ENCODE results near the gene ORAI2.
"Not testable (repeated sequence)": the region's sequence is repeated elsewhere in the genome, so short reads cannot be mapped to it uniquely, and the experiment has no call there.

ORAI2 gene

DNA sequence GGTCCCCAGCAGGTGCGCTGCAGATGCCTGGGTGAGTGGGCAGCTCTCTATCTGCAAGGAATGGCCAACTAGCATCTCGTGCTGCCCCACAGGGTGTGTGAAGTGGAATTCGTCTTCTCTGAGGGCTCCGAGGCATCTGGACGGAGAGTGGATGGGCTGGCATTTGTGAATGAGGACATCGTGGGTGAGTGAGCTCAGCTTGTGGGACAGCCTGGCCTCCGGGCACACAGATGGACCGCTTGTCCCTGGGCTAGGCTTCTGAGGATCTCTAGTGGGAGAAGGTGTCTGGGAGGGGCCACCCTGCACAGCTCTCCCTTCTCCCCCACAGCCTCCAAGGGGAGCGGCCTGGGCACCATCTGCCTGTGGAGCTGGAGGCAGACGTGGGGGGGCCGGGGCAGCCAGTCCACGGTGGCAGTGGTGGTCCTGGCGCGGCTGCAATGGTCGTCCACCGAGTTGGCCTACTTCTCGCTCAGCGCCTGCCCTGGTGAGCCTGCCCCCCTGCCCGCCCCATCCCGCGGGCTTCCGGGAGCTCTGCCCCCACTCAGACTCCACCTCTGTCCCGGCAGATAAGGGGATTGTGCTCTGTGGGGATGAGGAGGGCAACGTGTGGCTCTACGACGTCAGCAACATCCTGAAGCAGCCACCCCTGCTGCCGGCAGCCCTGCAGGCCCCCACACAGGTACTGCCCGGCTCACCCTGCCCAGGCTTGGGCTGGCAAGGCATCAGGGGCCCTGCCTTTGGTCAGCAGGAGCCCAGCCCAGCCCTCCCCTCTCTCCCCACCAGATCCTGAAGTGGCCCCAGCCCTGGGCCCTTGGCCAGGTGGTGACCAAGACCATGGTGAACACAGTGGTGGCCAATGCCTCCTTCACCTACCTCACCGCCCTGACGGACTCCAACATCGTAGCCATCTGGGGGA is 39.0 kb downstream of the ORAI2 start:
- no peak for DNase-seq

DNA sequence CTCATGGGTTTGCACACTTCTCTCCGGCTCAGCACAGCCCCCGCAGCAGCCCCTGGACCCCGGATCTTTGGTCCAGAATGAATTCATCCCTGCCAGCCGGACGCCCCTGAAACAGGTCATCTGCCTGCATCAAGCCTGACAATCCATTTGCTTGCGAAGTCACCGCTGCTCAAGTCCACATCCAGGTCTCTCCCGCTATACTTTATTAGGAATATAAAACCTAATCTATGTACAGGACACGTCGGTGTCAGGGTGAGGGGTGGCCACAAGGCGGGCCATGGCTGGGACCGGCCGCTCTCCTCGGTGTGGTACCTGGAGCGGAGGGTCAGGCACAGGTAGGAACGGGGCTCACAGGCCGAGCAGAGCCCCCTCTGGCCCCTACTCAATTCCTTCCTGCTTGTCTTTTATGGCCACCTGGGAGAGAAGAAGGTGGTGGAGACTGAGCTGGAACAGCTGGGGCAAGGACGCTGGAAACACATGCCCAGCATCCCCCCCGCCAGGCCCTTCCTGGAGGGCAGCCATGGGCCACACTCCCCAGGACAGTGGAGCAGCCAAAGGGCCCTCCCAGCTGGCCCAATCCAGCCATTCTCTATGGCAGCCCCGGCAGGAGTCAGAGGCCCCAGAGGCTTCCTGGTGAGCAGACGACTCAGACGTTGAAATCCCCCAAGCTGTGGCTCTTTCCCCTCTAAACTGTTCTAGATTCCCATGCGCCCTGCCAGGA is 40.1 kb downstream of the ORAI2 start:
- no peak for DNase-seq

DNA sequence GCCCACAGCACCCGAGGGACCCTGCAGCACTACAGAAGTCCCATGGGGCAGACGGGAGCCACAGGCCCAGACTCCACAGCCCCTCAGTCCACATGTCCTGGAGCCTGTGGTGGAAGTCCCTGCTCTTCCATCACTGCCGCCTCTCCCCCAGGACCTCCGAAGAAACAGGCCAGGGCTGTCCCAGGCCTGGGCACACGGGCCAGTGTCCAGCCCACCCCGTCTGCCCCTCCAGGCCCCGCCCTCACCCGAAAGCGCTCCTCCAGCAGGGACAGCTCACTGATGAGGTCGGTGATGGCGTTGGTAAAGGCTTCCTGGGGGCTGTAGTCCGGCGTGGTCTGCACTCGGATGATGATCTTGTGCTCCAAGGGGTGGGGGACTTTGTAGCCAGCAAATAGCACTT is 40.7 kb downstream of the ORAI2 start:
- not testable (repeated sequence) for DNase-seq

DNA sequence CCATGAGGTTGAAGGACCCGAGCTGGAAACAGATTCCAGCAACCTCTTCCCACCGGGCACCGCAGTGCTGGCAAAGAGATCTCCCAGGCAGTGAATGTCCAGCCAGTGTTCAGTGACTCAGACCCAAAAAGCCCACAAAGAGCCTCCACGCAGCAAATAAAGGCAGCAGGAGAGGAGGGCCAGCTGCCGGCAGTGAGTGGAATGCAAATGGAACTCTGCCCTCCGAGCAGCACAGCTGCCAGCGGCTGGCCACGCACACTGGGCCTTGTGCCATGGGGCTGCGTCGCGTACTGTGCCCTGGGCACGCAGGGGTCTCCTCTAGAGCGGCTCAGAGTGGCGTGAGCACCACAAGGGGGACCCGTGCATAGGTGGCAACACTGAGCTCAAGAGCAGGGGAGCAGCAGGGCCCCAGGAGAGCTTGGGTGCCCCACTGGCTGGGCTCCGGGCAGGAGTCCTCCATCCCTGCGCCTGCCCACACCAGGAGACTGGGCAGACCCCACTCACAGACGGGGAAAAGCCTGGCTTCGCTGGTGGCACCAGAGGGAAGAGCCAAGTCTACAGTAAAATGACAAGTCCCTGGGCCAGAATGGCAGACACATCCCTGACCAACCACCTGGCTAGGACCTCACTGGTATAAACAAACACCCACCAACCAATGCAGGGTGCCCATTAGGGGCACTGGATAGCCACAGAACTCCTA is 41.5 kb downstream of the ORAI2 start:
- not testable (repeated sequence) for DNase-seq

DNA sequence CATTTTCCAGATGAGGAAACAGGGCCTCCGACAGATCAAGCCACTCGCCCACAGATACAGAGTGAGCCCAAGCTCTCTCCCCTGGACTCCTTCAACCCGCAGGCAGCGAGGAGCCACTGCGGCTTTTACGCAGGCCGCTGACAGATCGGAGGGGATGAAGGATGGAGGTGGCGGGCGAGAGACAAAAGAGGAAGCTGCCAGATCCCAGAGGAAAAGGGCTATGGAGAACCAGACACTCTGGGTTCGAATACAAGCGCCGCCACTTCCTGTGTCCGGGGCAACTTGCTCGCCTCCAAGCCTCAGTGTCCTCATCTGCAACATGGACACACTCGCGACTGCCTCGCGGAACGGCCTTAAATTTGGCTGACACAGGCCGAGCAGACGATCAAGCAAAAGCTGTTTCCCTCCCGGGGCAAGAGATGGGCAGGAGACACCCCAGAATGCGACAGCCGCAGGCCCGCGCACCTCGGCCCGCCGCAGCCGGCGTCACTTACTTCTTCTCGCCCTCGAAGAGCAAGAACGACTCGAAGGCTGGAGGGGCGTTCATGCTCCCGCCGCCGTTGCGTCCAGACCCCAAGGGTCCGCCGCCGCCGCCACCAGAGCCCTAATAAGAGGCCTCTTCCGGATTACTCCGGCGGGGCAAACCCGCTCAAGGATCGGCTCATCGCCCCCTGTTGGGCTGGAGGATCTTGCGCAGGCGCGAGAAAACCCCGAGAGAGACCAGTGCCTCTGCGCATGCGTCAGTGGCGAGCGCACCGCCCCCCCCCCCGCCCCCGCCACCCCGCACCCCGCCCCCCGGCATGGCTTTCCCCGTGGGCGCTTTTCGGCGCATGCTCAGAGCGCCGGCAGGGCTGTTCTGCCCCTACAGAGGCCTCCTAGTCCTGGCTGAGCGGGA is 45.2 kb downstream of the ORAI2 start, which contains the start of gene POLR2J:
Gene POLR2J (minus strand): TSS at position 609 of the 895 bp plus-strand sequence. CDS start 62 bp downstream, at position 547.
- not testable (repeated sequence) for DNase-seq

DNA sequence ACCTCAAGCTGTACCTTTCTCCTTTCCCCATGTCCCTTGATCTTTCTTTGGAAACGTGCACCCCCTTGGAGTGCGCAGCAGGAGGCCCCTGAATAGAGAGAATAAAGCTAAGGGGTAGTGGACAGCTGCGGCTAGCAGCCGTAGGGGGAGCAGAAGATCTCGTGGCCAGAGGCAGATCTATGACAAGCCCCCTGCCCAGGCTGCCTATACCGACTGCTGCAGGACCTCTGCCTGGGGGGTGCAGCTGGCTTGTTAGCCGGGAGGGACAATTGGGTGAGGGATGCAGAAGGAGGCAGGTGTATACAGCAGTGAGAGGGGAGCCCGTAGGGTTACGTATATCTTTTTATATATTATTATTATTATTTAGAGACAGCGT is 45.8 kb downstream of the ORAI2 start:
- not testable (repeated sequence) for DNase-seq

DNA sequence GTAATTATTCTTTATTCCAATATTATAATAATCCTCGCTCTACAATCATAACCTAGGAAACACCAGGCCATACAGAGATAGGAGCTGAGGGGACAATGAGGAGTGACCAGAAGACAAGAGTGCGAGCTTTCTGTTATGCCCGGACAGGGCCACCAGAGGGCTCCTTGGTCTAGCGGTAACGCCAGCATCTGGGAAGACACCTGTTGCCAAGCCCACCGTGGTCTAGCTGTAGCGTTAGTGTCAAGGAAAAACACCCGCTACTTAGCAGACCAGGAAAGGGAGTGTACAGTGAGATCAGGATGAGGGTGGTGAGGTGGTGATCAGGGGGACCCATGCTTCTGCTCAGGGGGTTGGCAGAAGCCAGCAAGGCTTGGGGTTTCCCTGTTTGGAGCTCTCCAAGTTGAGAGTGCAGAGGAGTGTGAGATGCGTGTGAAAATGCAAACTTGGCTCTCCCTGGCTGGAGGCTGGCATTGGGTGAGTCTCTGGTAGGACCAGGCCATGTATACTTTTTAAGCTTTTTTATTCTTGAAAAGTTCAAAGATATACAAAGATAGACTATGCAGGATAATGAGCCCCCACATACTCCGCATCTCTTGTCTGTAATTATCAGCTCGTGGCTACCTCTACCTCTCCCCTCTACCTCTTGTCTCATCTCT is 46.7 kb downstream of the ORAI2 start:
- not testable (repeated sequence) for DNase-seq

DNA sequence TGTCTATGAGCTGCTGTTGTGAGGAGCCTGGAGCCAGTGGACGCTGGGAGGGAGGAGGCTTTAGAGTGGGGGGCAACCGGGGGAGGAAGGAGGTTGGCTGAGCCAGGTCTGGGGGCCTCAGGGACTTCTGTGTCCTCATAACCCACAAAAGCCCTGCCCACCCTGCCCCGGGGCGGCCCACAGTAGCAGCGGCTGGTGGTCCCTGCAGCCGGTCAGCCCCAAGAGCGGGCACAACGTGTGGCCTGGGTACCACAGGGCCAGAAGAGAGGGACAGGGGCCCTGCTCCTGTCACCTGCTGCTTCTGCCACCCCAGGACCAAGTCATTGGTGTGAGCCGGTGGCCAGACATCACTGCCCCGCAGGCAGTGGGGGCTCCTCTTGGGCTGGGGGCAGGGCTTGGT is 48.6 kb downstream of the ORAI2 start:
- not testable (repeated sequence) for DNase-seq

DNA sequence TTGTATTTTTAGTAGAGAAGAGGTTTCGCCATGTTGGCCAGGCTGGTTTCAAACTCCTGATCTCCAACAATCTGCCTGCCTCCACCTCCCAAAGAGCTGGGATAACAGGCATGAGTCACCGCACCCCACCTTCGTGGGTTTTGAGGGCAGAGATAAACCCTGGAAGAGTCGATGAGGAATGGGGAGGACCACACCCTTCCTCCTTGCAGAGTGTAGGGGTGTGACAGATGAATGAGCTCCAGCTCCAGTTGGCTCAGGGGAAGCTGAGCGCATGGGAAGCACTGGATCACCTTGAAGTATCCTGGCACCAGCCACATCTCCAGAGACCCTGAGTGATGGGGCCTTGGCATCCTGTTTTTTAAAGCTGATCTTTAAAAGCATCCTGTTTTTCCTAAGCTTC is 50.9 kb downstream of the ORAI2 start:
- DNase-seq: not testable (repeated sequence)

DNA sequence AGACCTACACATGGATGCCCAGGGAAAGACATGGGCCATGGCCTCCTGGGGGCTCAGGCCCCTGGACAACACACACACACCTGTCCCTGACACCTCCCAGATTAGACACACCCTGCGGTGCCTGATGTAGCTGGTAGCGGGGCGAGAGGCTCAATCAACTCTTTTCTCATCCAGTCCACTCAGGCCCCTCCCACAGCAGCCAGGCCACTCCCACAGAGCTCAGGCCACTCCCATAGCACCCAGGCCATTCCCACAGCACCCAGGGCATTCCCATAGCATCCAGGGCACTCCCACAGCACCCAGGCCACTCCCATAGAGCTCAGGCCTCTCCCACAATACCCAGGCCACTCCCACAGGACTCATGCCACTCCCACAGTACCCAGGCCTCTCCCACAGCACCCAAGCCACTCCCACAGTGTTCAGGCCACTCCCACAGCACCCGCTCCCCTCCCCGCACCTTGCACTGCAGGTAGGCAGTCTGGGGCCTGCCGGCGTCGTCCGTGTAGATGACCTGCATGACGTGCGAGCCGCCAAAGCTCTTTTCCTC is 57.2 kb downstream of the ORAI2 start:
- not testable (repeated sequence) for DNase-seq

DNA sequence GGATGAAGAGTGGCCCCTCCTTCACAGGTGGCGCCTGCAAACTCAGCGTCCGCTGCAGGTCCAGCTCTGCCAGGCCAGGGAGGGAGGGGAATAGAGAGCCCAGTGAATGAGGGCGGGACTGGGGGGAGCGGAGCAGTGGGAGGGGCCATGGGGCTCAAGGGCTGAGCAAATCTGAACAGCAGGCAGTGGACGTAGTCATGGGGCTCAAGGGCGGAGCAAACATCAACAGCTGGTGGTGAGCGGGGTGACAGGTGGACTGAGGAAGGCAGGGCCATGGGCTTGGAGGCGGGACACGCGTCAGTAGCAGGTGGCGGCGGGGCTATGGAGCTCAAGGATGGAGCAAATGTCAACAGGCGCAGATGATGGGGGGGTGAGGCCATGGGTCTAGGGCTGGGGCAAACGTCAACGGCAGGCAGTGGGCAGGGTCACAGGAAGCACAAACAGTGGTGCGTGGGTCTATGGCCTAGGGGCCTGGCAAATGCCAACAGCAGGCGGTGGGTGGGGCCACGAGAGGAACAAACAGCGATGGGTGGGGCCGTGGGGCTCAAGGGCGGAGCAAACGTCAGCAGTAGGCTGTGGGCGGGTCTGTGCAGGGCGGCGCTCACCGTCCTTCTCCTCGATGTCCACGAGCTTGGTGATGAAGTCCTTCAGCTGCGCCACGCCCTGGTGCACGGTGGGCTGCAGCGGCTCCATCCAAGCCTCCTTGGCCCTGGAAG is 60.0 kb downstream of the ORAI2 start:
- not testable (repeated sequence) for DNase-seq

DNA sequence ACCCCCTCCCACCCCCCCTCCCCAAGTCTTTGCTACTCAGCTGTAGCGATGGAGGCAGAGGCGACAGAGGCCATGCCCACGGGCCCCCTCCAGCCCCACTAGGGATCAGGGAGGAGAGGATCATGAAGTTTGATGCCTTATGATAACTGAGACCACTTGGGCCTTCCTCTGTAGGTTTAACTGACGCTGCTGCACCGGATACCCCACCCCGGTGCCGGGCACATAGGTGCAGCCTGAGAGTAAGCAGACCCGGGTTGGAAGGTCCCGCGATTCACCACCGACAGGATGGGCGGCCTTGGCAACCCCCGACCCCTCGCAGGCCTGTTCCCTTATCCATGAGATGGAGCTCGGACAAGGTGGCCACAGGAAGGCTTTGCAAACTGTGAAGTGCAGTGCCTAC is 60.7 kb downstream of the ORAI2 start:
- DNase-seq: not testable (repeated sequence)

DNA sequence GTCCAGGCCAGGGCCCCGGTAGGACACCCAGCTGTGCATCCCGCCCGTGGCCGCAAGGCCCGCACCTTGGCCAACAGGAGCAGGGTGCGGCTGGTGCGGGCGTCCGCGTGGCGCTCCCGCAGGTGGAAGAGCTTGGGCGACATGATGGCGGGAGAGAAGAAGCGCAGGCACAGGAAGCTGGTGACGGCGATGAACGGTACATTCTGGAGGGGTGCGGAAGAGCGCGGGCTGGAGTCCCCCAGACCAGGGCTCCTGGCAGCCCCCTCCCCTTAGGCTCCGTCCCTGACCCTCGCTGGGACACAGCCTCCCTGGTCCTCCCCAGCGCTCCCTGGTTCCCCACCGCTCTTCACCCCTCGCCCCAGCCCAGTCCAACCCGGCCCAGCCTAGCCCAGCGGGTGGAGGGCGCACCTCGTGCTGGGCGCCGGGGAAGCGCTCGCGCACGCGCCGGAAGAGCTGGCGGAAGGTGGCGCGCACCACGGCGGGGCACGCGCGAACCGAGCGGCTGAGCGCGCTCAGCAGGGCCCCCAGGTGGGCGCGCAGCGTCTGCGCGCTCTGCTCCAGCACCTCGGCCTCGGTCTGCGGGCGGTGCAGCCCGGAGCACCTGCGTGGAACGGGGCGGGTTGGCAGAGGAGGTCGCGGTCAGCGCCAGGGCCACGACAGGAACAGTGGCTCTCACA is 61.2 kb downstream of the ORAI2 start:
- DNase-seq: not testable (repeated sequence)

DNA sequence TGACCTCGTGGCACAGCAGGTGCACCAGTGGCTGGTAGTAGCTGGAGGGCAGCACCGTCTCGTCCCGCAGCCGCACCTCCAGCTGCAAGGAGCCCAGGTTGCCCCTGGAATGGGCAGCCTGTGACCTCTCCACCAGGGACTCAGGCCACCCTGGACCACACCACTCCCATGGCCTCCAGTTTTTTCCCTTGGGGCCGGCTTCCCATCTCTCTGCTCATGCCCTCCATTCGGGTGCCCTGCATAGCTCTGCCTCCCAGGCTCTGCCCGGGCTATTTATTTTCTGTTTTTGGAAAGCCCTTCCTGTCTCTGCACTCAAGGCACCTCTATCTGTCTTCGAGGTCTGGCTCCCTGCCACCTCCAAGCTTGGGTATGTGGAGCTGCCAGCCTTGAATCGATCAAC is 63.5 kb downstream of the ORAI2 start:
- DNase-seq: not testable (repeated sequence)

DNA sequence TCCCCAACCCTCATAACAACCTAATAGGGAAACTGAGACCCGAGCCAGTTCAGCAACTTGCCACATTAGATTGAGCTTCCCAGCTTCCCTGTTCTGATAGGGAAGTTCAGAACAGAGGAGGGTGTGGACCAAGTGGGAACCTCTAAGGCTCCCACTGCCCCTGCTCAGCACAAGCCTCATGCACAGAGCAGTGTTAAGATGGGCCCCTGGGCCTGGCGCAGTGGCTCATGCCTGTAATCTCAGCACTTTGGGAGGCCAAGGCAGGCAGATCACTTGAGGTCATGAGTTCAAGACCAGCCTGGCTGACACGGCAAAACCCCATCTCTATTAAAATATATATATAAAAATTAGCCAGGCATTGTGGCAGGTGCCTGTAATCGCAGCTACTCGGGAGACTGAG is 63.9 kb downstream of the ORAI2 start:
- not testable (repeated sequence) for DNase-seq

DNA sequence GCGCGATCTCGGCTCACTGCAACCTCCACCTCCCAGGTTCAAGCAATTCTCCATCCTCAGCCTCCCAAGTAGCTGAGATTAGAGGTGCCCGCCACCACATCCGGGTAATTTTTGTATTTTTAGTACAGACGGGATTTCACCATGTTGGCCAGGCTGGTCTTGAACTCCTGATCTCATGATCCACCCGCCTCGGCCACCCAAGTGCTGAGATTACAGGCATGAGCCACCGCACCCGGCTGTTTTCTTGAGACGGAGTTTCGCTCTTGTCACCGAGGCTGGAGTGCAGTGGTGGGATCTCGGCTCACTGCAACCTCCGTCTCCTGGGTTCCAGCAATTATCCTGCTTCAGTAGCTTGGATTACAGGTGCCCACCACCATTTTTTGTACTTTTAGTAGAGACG is 64.9 kb downstream of the ORAI2 start:
- DNase-seq: not testable (repeated sequence)

DNA sequence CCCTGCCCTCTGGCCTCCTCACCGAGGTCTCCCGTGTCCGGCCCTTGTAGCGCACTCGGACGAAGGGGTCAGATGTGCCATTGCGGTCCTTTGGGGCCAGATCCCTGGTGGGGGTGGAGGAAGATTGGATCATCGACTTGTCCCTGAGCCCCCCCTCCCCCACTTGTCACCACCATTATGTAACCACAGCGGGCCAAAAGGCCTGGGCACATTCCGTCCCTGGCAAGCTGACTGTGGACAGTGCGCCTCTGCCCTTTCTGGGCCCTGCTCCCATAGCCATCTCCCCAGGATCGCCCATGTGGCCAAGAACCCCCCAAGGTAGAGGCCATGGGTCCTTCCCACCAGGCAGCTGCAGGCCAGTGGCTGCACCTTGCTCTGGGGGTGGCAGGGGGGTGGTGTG is 69.8 kb downstream of the ORAI2 start:
- not testable (repeated sequence) for DNase-seq

DNA sequence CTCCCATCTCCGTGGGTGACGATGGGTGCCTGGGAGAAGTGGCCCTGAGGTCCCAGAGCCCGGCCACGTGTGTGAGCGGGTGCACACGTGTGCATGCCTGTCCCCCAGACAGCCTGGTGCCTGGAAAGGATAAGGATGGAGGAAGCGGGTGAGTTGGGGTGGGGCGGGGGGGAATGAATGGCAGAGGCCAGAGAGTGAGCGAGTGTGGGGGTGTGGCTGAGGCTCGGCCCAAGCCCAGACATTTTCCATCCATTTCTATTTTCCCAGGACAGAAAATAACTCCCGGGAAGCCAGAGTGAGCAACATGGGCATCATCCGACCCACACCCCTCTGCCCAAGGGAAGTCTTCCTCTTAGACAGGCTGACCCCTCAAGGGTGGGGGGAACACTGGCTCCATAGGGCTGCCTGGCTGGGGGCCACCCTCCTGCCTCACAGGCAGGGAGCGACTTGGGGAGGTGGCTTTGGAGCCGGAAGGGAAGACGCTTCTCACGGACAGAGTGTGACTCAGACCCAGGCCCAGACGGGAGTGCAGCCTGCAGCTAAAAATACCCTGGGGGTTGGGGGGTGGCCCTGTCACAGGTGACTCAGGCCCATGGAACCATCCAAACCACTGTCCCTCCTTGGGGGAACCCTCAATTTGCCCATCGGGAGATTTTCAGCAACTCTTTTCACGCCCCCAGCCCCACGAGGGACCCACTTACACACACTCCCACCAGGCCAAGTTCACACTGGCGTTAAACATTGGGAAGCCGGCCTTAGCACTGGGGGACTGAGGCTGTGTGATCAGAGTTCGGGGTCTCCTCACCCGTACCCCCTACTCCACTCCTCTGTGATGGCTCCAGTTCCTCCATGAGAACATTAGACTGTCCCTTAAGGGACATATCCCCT is 72.2 kb downstream of the ORAI2 start:
- DNase-seq: not testable (repeated sequence)

Measured in DMS153 (cell line).